ENCODE results near the gene TECTA. TPM values are rescaled to one million over a fixed set of nuclear protein-coding genes. Genes with fewer than 3 reads are reported as not detected.

TECTA gene
- total RNA-seq, 1 donor from 2014 or later = 2.6 TPM

DNA sequence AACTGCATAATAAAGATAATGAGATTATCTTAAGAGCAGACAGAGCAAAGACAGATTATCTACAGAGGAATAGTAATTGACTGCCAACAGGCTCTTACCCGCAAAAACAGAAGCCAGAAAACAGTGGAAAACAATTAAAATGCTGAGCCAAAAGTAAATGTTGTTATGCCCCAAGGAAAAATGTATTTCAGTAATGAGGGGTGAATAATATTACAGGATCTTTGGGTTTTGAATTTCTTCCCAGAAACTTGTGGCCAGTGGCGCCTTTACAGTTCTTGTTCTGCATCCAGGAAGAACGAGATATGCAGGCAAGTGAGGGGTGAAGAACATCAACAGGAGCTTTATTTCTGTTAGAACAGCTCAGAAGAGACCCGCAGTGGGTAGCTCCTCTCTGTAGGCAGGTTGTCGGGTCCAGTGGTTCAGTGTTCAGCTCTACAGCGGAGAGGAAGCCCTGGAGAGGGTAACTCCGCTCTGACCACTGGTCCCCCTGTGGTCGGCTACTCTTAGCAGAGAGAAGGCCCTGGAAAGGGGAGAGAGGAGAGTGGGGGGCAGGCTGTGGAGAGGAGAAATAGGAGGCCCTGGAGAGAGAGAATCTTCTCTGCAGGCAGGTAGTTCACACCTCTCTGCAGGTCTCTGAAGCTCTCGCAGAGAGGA, 139.7 kb downstream of the TECTA start:
- Mint-ChIP-seq H3K27me3 (ENCODE audit: low read depth) (no peaks in the 10 kb centered on the region), H3K36me3 (no peaks in the 10 kb centered on the region), H3K4me3 (no peak overlapping the region), H3K27ac (peak overlapping the region; percentile 19), H3K9me3 (no peaks in the 10 kb centered on the region), H3K4me1 (peaks cover 43% of the 10 kb centered on the region)
- TF ChIP-seq, protein P1, sequence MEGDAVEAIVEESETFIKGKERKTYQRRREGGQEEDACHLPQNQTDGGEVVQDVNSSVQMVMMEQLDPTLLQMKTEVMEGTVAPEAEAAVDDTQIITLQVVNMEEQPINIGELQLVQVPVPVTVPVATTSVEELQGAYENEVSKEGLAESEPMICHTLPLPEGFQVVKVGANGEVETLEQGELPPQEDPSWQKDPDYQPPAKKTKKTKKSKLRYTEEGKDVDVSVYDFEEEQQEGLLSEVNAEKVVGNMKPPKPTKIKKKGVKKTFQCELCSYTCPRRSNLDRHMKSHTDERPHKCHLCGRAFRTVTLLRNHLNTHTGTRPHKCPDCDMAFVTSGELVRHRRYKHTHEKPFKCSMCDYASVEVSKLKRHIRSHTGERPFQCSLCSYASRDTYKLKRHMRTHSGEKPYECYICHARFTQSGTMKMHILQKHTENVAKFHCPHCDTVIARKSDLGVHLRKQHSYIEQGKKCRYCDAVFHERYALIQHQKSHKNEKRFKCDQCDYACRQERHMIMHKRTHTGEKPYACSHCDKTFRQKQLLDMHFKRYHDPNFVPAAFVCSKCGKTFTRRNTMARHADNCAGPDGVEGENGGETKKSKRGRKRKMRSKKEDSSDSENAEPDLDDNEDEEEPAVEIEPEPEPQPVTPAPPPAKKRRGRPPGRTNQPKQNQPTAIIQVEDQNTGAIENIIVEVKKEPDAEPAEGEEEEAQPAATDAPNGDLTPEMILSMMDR (IDR thresholded peaks at IDR 0.05; ENCODE audit: unreplicated experiment) = no peak
- no peak for DNase-seq (ENCODE audit: low spot score in 2 of 2, unreplicated experiment in 2 of 2)

Other genes starting within 250 kb of the TECTA start
- 27.3 to 32.7 TPM (median 32.3 TPM) in 3 replicates for gene TBCEL, start 77.1 kb upstream of the TECTA start, total RNA-seq
- 48.8 to 54.1 TPM (median 51.4 TPM) in 3 replicates for gene SC5D, start 191.5 kb downstream of the TECTA start, total RNA-seq

Measured in mesothelial cell of epicardium (in vitro differentiated cells).